ENCODE results near the gene CLDN4.
A peak's percentile ranks its signal among the peaks of the same experiment; 100 is the strongest.
"Not testable (repeated sequence)": the region's sequence is repeated elsewhere in the genome, so short reads cannot be mapped to it uniquely, and the experiment has no call there.

CLDN4 gene

GRCh38 chr7:73830681-73831583 is at the start of gene CLDN4:
CLDN4 (plus strand) TSS chr7:73830996; CDS start chr7:73831202, 206 bp downstream.
- DNase-seq = peak; percentile 17

- DNase-seq = no peak
These were observed 44.2 kb upstream of the CLDN4 start for GRCh38 chr7:73786588-73786987.

- not testable (repeated sequence) for DNase-seq
These were observed 43.1 kb upstream of the CLDN4 start for GRCh38 chr7:73787786-73788048.

GRCh38 chr7:73789051-73789450 is 41.7 kb upstream of the CLDN4 start:
- DNase-seq = no peak

- DNase-seq = not testable (repeated sequence)
These were observed 39.6 kb upstream of the CLDN4 start for GRCh38 chr7:73791170-73791690.

- not testable (repeated sequence) for DNase-seq
These were observed 35.6 kb upstream of the CLDN4 start for GRCh38 chr7:73795188-73795587.

- DNase-seq = not testable (repeated sequence)
These were observed 34.1 kb upstream of the CLDN4 start for GRCh38 chr7:73796656-73797055.

- DNase-seq = not testable (repeated sequence)
These were observed 33.6 kb upstream of the CLDN4 start for GRCh38 chr7:73797176-73797575.

- DNase-seq = no peak
These were observed 31.3 kb upstream of the CLDN4 start for GRCh38 chr7:73799282-73800141.

GRCh38 chr7:73801577-73801976 is 29.2 kb upstream of the CLDN4 start:
- DNase-seq = no peak

GRCh38 chr7:73802459-73802858 is 28.3 kb upstream of the CLDN4 start:
- no peak for DNase-seq

GRCh38 chr7:73809467-73809951 is 21.3 kb upstream of the CLDN4 start:
- DNase-seq = no peak

- DNase-seq = no peak
These were observed 19.8 kb upstream of the CLDN4 start for GRCh38 chr7:73810998-73811360.

GRCh38 chr7:73811760-73812168 is 19.0 kb upstream of the CLDN4 start:
- peak; percentile 51 for DNase-seq

- no peak for DNase-seq
These were observed 17.8 kb upstream of the CLDN4 start for GRCh38 chr7:73812996-73813395.

GRCh38 chr7:73815436-73815835 is 15.4 kb upstream of the CLDN4 start:
- no peak for DNase-seq

- DNase-seq = no peak
These were observed 13.7 kb upstream of the CLDN4 start for GRCh38 chr7:73817121-73817520.

GRCh38 chr7:73820013-73820412 is 10.8 kb upstream of the CLDN4 start:
- DNase-seq = no peak

GRCh38 chr7:73821597-73822285 is 9.1 kb upstream of the CLDN4 start:
- DNase-seq = not testable (repeated sequence)

GRCh38 chr7:73822319-73823173 is 8.2 kb upstream of the CLDN4 start:
- no peak for DNase-seq

GRCh38 chr7:73823257-73823656 is 7.5 kb upstream of the CLDN4 start:
- DNase-seq = no peak
